ENCODE measurements around the gene IL18BP.

IL18BP gene

DNA sequence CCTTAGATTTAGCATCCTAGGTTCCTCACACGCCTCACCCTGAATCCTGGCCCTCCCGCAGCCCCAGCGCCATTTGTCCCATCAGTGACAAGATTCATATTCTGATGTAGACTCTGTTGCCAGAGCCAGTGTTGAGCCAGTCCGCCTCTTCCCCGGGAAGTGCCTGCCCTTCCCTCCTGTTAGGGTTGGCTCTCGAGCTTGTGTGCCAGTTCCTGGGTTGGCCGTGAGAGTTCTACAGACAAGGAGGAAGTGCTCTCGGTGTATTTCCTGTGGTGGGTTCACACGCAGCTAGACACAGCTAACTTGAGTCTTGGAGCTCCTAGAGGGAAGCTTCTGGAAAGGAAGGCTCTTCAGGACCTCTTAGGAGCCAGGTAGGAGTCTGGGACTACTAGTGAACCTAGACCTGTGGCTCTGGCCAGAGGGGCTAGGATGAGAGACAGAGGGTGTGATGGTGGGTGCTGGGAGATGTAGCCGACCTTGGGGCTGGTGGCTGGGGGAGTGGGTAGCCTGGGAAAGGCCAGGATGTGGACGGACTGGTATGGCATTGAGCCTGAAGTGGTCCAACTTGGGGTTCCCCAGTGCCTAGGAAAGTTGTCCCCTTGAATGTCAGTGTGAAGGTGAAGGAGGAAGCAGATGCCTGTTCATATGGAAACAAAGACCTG is at the start of gene IL18BP:
Gene IL18BP, plus strand, starts transcription at position 261 of the 662 bp plus-strand sequence. CDS start 1,076 bp downstream, outside the sequence.
- DNase-seq = no peak

DNA sequence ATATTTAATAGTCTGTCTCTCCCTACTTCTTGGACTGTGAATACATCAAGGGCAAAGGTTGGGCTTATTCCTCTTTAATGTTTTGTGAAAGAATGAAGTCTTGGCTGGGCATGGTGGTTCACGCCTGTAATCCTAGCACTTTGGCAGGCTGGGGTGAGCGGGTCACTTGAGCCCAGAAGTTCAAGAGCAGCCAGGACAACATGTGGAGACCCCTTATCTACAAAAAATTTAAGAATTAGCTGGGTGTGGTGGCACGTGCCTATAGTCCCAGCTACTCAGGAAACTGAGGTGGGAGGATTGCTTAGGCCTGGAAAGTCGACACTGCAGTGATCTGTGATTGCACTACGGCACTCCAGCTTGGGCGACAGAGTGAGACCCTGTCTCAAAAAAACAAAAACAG is 49.7 kb upstream of the IL18BP start:
- no peak for DNase-seq

DNA sequence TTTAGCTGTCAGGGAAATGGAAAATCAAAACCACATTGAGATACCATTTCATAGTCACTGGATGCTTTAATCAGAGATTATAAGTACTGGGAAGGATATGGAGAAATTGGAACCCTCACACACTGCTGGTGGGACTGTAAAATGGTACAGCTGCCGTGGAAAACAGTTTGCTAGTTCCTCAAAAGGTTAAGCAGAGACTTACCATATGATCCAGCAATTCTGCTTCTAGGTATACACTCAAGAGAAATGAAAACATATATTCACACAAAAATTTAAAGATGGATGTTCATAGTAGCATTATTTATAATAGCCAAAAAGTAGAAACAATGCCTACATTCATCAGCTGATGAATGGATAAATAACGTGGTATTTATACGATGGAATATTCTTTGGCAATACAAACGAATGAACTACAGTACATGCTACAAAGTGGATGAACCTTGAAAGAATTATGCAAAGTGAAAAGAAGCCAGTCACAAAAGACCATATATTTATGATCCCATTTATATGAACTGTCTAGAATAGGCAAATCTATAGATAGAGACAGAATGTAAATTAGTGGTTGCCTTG is 46.9 kb upstream of the IL18BP start:
- DNase-seq = no peak

DNA sequence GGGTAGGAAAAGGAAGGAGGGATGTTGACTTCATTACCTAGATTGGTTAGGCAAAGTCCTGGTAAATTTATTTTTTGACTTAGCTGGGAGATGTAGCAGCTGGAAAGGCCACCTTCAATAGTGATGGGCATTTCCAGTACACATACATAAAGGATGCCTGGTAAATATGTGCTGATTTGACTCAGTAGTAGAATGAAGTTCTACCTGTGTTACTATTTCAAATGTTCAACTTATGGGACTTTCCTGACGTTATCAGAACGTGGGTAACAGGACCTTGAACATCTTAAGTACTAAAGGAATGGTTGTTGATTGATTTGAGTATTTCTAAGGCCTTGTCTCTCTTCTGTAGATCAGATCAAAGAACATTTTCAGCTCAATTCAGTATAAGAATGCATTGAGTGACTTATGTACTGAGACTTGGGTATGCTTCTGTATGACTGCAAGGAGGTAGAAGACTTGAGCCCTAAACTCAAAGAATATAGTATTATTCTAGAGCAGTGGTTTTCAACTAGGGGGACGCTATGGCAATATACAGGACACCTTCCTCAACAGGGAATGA is 42.7 kb upstream of the IL18BP start:
- no peak for DNase-seq

DNA sequence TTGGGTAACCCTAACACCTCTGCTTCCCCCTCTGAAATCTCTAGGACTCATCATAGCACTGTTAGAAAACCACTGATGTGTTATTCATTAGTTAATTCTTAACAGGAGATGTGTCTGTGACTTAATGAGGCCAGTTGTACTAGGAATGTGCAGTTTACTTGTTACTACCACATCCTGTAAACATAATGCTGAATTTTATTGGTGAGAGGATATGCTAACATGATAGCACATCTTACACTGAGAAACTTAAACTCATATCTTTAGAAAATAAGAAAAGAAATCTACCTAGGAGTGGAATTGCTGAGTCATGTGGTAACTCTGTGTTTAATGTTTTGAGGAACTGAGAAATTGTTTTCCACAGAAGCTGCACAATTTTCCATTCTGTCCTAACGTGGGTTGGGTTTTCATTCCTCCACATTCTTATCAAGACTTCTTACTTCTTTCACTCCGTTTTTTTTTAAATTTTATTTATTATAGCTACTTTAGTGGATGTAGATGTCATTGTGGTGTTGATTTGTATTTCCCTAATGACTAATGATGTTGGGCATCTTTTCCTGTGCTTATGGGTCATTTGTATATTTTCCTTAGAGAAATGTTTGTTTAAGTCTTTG is 36.2 kb upstream of the IL18BP start:
- DNase-seq = no peak

DNA sequence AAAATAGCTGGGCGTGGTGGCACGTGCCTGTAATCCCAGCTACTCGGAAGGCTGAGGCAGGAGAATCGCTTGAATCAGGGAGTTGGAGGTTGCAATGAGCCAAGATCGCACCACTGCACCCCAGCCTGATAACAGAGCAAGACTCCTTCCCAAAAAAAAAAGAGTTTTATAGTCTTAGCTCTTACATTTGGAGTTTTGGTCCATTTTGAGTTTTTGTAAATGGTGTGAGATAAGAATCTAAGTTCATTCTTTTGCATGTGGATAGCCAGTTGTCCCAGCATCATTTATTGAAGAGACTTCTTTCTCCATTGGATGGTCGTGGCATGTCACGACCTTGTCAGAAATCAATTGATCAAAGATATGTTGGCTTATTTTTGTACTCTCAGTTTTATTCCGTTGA is 35.2 kb upstream of the IL18BP start:
- DNase-seq = no peak

DNA sequence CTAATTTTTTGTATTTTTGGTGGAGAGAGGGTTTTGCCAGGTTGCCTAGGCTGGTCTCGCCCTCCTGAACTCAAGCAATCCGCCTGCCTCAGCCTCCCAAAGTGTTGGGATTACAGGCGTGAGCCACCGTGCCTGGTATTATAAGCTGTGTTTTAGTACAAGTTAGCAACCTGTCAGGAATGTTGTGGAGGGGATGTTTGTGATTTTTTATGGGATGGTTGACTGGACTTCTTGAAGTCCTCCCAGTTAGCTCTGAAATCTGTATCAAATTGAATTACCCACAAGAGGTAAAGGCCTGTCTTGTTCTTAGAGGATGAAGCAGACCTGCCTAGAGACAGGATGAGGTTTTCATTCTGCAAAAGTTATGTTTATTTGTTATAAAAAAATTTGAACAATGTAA is 34.1 kb upstream of the IL18BP start:
- DNase-seq = no peak

DNA sequence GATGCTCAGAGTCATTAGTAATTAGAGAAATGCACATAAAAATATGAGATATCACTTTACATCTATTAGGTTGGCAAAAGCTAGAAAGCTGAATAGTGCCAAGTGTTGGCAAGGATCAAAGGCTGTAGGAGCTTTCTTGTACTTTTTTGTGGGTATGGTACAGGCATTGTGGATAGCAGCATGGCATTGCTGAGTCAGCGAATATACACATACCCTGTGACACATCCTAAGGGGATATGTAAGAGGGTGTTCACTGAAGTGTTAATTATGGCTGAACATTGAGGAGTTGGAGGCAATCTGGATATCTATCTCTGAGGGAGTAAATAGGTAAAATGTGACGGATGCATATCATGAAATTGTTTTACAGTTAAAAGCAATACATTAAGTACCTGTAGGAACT is 27.0 kb upstream of the IL18BP start:
- no peak for DNase-seq

DNA sequence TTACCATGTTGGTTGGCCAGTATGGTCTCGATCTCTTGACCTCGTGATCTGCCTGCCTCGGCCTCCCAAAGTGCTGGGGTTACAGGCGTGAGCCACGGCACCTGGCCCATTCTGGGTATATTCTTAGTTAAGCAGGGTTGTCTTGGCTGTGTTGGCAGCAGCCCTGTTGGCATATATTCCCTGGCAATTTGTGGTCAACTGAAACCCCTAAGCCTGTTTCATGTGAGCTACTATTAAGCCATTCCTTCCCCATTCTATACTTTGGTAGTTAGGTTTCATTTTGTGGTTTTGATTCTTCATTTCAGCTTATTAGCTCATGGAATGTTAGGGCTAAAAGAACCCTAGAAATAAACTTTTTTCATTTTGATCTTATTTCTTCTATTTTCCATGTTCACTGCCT is 22.2 kb upstream of the IL18BP start:
- no peak for DNase-seq

DNA sequence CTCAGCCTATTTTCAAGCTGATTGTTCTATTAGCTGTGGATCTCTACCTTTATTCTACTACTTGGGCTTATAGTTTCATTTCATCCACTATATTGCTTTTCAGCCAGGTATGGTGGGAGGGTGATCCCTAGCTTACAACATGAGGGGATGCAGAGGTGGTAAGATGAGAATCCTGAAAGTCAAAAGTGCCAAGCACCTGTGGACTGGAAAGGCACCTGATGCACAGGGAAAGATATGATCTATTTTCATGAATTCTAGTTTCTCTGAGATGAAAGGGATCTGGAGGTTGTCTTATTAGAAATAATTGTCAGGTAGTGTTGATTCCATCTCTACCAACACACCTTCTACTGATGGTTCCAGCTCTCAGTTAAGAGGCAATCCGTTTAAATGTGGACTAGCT is 21.6 kb upstream of the IL18BP start:
- no peak for DNase-seq

DNA sequence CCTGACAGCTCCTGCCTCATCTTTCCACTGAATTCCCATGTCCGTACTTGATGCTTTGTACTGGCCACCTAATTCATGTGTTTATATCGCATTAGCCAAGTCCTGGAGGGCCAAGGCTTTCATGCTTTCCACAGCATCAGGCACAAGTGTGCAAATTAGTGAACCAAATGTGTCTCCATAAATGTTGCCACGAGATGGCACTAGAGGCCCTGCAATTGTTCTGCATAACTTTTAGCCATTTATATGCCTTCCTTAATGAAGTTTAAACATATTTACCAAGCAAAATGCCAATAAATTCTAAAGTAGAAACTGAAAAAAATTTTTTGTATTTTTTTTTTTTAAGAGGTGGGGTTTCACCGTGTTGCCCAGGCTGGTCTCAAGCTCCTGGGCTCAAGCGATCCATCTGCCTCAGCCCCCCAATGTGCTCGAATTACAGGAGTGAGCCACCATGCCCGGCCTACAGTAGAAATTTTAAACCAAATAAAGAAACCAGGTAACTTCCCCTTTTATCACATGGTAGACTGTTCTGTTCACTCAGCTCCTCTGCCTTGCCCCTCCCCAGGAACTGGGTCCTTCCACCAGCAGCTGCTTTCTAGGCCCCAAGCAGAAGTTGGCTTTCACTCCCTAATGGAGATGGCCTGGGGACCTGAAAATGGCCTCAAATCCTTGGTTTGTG is 20.8 kb upstream of the IL18BP start:
- DNase-seq = peak; percentile 50

DNA sequence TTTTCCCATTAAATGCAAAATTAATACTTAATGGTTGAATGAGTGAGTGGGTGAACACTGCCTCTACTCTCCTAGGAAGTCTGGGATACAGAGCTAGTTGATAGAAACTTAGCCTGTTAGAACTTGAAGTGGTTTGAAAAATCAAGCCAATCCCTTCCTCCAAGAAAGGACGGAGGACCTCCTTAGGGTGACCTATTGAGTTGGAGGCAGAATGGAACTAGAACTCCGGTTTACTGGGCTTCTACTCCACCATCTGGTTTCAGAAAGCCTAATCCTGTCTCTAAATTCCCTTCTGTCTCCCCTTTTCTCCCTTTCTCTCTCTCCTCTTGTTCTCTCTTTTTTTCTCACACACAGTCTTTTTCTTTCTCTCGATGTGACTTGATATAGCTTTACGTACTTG is 19.6 kb upstream of the IL18BP start:
- DNase-seq = no peak

DNA sequence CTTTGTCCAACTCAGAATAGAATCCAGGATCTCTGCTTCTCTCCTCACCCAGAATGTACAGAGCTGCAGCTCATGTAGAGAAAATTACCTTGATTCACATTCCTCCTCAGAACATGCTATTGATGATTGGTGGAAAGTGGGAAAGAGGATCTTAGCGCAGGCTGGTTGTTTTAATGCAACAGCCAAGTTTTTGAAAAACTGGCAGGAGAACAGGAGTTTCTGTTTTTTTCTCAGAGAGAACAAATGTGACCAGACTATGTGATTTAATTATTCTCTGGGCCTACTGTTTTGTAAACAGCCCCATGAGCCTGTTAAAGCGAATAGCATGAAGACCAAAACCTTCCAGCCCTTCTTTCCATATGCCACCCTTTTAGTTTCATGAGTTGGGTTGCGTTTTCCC is 19.1 kb upstream of the IL18BP start:
- DNase-seq = no peak

DNA sequence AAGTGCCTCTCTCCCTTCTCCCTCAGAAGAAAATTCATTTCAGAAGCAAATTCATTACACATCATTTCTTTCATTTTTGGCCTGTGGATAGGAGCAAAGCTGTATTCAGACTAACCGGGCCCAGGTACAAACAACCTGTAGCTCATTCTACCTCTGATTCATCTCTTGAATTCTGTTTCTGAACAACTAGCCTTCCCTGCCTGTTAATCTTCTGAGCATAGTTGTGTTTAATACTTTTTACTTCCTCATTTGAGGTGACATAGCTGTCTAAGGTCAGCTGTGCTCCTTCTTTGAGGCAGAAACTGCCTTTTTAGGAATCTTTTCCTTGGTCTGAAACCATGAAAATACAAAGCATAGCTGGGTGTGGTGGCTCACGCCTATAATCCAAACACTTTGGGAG is 12.6 kb upstream of the IL18BP start:
- DNase-seq = no peak

DNA sequence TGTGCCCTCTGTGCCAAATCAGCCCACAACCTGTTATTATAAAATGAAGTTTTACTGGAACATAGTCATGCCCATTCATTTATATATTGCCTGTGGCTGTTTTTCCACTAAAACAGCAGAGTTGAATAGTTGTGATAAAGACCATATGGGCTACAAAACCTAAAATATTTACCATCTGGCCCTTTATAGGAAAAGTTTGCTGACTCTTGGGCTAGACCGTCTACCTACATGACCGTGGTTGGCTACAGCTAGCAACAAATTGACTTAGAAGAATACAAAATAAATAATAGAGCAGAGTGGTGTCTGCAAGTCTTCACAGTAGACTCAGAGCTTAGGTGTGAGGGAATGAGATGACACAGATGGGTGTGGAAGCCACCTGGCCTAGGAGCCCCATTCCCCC is 11.2 kb upstream of the IL18BP start:
- DNase-seq = no peak

DNA sequence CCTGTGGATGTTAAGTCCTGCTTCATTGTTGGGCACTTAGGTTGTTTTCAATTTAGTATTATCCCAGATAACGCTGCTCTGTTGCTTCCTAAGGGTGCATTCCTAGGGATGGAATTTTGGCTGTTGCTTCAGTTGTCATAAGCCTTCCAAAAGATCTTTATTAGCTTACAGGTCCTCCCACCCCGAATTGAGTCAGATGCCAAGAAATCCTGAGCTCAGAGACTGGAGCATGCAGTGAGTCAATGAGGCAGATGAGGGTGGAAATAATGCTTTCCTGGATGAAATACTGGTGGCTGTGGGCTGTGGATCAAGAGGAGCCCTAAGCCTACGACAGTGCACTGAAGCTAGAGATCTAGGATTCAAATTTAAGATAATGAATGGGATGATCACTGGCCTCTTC is 10.7 kb upstream of the IL18BP start:
- DNase-seq = no peak

DNA sequence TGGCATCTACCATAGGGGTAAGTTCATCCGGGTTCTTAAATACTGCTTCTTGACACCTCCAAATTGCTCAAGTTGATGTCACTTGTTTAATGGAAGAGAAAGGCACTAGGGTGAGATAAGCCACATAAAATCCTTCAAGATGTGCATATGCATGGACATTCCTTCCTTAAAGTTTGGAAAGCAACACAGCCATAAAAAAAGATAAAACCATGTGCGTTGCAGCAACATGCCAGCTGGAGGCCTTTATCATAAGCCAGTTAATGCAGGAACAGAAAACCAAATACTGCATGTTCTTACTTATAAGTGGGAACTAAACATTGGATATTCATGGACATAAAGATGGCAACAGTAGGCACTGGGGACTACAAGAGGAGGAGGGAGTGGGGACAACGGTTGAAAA is 8.0 kb upstream of the IL18BP start:
- no peak for DNase-seq

DNA sequence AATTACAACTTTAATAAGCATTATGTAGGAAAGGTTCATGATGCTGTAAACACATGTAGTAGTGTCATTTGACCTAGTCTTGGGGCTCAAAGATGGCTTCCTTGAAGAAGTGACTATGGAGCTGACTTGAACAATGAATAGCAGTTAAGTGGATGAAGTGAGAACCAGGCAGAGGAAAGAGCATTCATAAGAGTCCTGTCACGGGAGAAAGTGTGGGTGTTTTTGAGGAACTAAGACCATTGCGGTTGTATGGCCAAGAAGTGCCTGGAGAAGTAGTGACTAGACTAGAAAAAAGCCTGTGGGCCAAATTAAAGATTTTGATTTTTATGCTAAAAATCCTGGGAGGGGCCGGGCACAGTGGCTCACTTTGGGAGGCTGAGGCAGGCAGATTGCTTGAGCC is 7.2 kb upstream of the IL18BP start:
- no peak for DNase-seq

DNA sequence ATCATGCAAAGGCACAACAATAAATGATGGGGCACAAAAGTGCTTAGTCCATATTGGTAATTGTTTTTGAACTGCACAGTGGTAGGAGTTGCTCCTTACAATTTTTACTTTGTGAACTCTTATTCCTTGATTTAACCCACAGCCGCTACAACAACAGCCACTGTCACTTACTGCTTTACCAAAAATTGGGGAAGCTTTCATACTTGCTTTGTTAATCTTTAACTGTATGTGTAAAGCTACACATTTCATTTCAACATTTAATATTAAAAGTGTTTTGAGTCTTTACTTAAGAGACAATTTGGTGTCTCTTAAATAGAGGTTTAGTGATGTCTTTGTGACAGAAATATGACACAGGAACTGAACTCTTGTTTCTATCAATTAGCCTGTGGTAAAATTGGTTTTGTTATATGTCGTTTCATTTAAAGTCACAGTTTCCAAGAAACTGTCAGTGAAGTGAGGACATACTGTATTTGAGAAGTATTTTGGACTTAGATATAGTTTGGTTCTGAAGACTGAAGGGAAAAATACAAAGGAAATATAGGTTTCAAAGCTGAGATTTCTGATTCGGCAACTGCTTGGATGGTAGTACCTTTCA is 6.5 kb upstream of the IL18BP start:
- no peak for DNase-seq

DNA sequence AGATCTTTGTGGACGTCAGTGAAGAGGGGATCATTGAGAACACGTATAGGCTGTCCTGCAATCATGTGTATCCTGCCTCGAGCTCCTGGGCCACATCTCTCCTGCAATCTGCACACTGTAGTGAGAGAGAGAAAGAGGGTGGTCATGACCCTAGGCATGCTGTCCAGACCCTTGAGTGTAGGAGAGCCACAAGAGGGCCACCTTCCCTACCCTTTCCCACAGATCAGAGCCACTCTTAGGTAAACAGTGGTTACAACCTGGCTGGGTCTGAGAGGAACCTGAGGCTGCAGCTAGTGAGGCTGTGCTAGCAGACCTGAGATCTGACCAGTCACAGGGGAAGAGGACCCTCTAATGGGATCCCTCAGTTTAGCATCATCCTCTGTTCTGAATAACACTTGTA is 3.9 kb upstream of the IL18BP start:
- no peak for DNase-seq

DNA sequence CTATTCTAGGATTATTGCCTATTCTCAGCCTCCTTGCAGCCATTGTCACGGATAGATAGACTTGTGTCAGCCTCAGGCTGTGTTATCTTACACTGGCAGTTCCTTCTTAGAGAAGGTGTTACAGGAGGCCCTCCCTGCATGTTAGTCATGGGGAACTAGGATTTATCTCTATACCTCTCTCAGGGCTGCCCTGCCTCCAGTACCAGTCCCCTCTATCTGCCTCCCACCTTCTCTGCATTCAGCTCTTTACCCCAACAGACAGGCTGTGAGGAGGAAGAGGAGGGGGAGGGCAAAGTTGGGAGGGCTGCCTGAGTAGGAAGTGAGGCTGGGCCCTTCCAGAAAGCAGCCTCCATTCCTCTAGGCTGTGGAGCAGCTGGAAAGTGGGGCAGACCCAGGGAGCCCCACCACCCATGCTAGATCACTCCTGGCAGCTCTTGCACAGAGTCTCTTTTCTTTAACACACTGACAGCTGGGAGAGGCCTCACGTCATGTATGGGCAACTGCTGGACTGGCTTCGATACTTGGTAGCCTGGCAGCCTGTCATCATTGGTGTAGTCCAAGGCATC is 2.9 kb upstream of the IL18BP start:
- DNase-seq = no peak

DNA sequence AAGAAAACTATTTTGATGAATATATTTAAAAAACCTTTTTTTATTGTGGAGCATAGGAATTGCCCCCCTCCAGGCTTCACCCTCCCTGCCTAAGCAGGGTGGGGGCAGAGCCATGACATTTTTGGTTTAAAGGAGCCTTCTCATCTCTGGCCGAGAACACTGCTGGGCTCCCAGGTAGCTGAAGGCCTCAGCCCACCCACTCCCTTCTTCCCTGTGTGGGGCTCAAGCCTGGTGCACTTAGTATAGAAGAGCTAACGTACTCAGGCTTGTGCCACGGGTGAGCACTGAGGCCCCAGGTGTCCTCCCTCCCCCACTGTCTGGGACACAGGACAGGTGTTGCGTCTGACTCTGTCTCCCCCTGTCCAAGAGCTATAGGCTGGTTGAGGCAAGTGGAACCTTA is 2.2 kb upstream of the IL18BP start:
- no peak for DNase-seq

DNA sequence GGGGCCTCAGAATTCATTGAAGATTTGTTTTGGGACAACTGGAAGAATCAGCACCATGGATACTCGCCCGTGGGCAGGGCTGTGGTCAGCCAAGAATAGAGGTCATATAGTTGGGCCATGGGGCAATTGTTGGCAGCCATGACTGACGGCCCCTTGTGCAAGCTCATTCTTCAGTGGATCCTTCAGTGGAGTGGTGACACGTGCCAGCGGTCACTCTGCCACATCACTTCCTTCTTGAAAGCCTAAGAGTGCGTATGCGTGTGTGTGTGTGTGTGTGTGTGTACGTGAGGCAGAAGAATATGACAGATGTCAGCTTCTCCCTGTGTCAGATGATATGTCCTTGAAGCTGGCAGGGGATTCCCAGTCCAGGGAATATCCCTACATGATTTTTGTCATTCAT is 1.8 kb upstream of the IL18BP start:
- no peak for DNase-seq

All from NCI-H1092 treated with DMSO at 0.1 percent for 48 hours (cell line).